ENCODE data around the gene MBTPS1.

The MBTPS1 gene

DNA sequence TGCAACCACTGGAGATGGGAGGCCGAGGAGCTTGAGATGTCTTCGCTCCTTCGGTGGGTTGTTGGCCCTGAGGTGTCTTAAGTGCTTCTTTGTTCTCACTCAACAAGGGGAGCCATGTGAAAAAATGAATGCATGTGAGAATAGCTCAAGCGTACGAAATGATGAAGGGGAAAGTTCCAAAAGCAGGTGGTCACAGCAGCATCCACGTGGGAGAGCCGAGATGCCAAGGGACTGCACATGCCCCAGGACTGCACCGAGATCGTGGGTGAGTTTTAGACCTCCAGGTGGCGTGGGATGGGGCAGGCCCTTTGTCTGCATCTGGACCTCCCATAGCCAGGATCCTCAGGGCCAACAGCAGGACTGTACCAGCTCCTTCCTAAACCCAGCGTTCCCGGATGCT lies 82.2 kb downstream of the MBTPS1 start:
- no peak for DNase-seq (ENCODE audit: low spot score)

DNA sequence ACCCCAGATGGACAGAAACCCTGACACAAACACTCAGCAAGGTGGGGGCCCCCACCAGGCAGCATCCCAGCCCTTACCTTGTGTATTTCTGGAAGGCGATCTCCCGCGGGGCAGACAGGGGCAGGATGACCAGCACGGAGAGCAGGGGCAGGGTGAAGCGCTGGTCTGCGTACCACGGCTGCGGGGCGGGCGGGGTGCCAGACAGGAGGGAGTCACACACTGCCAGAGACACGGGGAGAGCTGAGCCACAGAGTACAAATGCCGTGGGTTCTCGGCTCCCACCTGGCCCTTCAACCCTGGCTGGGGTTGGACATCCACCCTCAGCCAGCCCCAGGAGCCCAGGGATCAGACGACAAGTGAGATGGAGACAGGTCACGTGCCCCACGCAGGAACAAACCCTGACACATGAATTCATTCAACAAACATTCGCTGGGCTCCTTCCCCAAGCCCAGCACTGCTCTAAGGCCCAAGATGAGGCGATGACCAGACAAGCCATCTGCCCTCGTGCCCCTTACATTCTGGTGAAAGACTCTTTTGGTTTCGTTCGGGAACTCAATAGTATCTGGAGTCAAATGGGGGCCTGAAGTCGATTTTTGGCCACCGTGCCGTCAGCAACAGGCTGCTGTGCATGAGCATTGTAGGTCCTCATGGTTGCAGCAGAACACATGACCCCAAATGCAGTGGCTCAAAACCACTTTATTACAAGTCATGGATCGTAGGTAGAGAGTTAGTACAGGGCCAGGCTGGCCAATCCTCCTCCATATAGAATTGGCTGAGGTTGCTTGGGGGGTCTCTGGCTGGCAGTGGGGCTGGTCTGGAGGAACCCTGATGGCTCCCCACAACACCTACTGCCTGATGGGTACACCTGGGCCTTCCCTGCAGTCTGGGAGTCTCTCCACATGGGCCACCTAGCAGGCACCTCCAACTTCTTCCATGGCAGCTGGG lies 83.2 kb downstream of the MBTPS1 start:
- no peak for DNase-seq (ENCODE audit: low spot score)

DNA sequence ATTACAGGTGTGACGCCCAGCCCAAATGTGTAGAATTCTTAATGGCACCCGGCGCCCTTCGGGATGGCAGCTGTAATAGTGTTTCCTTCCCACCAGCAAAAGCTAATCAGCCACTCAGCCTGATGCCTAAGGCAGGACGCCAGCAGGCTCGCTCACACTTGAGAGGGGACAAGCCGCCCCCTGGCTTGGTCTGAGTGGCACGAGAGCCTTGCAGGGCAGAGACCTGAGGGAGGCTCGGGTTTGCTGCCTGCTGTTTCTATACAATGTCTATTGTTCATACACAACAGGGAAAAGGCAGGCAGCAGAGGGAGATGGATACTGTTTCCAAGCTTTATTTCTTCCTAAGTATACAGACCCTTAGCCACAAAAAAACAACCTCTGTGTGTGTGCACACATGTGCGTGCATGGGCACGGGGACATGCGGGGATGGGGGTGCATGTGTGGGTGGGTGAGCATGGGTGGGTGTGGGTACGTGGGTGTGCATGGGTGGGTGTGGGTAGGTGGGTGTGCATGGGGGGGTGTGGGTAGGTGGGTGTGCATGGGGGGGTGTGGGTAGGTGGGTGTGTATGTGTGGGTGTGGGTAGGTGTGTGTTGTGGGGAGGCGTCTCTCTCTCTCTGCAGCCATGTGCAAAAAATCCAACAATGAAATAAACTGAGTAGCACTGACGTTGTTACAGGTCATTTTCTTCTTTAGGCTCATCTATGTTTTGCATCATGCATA lies 84.1 kb downstream of the MBTPS1 start:
- no peak for DNase-seq (ENCODE audit: low spot score)

DNA sequence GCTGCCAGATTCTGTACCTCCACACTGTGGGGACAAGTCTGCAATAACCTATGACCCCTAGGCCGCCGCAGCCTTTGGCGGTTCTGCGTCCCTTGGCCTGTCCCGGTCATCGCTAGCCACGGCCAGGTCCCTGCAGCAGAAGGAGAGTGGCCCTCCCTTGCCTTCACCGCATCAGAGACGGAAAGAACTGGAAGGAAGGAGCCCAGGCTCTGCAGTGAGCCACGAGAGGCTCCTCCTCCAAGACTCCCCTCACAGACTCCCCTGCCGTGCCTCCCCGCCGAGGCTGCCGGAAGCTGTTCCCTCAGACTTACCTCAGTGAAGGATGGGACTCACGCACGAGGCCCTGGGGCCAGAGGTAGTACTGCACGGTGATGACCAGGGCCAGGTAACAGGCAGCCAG lies 85.2 kb downstream of the MBTPS1 start:
- DNase-seq (ENCODE audit: low spot score): no peak

DNA sequence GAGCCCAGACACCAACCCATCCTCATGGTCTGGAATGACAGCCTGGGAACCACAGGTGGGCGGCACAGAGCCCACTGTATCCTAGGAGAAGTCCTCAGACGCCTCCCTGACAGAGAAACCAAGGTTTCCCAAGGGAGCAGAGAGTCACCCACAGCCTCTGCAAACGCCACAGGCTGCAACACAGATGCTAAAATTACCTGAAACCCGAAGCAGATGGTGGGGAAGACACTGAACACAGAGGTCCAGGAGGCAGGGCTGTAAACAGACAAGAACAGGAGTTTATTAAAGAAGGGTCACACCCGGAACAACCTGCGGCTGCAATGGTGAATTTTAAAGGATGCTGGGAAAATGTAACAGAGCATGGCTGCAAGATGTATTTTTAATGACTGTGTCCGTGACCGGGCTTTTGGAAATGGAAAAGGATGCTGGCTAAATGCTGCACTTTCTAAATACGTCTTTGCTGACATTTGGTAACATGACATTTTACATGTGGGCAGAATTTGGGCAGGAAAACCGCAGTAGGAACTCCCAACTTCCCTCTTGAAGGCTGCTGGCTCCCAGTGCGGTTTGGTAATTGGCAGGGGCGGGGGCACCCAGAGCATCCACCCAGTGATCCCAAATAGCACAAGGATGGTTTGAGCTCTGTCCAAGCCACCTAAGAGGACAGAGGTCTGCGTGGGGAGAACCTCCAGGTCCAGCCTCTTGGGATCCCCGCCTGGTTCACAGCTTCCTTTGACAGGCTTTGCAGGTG lies 87.3 kb downstream of the MBTPS1 start:
- DNase-seq (ENCODE audit: low spot score): no peak

DNA sequence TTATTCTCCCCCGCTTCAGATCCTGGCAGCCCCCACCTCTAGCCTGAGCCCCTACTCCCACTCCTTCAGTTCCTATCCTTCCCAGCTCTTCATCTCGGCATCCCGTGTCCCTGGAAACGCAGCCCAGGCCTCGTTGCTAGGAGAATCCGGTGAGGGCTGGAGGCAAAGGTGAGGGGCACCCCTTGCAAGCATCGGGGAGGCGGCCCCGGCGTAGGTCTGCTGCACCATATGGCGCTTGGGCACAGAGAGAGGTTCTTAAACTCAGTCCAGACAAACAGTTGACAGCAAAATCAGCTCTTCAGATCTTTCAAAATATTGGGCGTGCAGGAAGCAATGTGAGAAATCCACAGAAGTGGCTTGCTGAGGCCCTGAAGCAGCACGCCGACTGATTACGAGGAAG lies 89.1 kb downstream of the MBTPS1 start:
- no peak for DNase-seq (ENCODE audit: low spot score)

DNA sequence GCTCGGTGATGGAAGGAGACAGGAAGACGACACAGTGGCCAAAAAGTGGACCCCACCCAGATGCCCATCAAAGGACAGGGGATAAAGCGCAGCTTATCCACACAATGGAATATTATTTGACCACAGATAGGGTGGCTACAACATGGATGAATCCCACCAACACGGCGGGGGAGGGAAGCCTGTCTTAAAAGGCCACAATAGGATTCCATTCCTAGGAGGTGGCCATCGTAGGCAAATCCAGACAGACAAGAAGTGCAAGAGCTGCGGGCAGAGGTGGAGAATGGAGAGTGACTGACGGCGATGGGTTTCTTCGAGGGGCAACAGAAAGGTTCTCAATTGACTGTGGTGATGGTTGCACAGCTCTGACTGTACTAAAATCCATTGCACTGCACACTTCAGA lies 90.1 kb downstream of the MBTPS1 start:
- no peak for DNase-seq (ENCODE audit: low spot score)

DNA sequence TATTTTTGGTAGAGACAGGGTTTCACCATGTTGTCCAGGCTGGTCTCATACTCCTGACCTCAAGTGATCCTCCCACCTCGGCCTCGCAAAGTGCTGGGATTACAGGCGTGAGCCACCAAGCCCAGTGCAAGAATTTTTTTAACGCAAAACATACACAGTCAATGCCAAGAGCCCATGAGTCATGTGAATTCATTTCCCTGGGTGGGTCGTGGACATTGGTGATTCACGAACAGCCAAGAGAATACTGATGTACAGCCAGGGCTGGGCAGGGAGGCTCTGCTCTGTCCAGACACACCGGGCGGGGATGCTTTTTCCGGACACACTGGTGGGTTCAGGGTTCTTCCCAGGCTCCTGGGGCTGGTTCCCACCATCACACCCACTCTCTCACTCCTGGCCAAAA lies 91.9 kb downstream of the MBTPS1 start:
- DNase-seq (ENCODE audit: low spot score): no peak

DNA sequence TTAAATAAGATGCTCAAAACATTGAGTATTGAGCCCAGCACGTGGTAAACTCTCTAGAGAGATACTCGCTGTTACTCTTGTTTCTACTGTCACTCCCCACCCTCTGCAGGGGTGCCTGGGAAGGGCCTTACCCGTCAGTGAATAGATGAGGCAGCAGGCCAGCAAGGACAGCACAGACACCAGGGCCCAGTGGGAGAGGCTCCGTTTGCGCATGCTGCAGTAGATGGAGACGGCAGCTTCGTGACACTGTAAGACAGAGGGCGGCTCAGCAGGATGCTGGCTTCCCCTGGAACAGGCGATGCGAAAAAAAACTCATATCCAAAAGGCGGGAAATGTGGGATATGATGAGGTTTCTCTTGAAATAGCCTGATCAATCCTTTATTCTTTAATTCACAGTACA lies 94.1 kb downstream of the MBTPS1 start:
- DNase-seq (ENCODE audit: low spot score): no peak

DNA sequence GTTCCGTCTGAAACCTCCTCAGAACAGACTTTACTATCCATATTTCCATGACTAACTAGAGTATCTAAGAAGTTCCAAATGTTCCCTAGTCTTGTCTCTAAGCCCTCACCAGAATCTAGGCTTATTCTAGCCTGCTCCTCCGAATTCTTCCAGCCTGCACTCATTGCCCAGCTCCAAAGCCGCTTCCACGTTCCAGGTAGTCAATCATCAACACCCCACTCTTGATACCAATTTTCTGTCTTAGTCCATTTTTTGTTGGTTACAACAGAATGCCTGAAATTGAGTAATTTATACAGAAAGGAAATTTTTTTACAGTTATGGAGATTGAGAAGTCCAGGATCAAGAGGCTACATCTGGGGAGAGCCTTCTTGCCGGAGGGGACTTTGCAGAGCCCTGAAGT lies 95.3 kb downstream of the MBTPS1 start:
- no peak for DNase-seq (ENCODE audit: low spot score)

DNA sequence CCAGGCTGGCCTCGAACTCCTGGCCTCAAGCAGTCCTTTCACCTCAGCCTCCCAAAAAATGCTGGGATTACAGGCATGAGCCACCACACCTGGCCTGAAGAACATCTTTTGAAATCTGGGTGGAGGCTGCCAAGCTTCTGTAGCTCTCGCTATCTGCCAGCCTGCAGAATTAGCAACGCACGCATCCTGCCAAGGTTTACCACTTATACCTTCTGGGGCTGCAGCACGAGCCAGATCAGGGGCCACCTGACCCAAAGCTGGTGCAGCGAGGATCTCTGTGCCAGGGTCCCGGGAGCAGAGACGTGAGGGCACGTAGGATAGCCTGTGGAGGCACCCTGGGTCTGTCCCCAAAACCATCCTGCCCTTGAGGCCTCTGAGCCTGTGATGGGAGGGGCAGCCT lies 96.4 kb downstream of the MBTPS1 start:
- no peak for DNase-seq (ENCODE audit: low spot score)

DNA sequence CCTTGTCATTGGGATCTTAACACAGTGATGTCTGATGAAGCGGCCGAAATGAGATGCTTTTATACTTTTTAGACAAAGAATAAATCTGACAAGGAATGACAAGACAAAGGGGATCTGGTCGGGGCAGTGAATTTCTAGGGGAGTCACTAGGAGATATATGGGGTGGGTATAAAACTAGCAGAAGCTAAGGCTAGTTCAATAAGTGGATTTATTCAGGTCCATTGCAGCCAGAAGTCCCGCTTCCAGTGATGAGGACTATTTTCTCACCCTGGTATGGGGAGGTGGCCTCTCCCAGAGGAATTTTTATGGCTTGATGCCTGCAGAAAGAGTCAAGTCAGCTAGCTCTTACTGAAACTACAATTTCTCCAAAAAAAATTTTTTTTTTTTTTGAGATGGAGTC lies 98.0 kb downstream of the MBTPS1 start:
- no peak for DNase-seq (ENCODE audit: low spot score)

DNA sequence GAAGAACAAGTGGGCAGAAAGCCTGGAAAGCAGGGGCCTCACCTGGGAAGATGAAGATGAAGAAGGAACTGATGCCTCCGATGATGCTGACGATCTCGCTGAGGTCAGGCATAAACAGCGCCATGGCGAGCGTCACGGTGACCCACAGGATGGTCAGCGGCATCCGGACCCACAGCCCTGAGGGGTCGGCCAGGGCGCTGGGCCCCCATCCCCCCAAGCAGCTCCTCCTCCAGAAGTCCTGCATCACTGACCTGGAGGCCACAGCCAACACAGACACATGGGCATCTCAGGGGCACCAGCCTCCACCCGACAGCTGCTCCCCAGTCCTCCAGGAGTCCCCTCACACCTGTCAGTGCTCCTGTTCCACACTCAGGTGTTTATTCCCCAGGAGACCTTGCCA lies 100.3 kb downstream of the MBTPS1 start:
- no peak for DNase-seq (ENCODE audit: low spot score)

DNA sequence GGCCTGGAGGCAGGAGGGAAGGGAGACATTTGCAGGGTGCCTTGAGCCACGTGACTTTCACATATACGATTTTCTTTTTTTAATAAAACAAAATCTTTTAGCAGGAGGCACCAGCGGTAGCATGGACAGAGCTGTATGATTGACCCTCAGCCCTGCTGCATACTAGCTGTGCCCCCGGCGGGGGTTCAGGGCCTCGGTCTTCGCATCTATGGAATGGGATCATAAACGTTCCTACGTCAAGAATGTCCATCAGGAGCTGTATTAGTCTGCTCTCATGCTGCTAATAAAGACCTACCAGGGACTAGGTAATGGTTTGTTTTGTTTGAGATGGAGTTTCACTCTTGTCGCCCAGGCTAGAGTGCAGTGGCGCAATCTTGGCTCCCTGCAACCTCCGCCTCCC lies 101.3 kb downstream of the MBTPS1 start:
- no peak for DNase-seq (ENCODE audit: low spot score)

DNA sequence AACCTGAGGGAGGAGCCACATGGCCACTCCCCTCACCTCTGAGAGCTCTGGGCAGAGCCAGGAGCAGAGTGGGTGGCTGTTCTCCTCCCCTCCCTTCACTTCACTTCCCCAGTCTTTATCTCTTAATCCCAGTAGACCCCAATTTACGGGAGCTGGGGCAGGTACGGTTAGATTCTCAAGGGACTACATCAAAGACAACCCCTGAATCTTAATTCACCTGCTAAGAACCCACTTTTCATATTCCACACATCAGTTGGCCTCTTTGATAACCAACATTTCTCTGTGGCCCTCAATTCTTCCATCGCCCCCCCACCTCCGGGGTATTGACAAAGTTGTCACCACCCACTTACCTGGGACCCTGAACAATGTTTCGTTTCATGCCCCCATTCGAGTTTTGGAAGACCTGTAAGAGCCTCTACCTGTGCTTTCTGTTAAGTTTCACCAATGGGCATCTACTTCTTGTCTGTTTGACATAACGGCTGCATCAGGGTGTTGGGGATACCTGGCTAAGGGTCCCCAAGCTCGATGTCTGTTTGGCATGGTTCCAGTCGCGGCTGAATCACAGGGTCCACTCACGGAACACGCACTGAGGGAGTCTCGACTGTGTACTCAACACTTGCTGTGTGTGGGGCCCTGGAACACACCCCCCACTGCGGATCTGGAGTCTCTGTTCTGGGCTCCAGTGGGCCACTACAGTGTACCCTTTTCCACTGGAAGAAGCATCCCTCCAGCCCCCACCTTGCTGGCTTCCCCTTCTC lies 102.0 kb downstream of the MBTPS1 start:
- no peak for DNase-seq (ENCODE audit: low spot score)

DNA sequence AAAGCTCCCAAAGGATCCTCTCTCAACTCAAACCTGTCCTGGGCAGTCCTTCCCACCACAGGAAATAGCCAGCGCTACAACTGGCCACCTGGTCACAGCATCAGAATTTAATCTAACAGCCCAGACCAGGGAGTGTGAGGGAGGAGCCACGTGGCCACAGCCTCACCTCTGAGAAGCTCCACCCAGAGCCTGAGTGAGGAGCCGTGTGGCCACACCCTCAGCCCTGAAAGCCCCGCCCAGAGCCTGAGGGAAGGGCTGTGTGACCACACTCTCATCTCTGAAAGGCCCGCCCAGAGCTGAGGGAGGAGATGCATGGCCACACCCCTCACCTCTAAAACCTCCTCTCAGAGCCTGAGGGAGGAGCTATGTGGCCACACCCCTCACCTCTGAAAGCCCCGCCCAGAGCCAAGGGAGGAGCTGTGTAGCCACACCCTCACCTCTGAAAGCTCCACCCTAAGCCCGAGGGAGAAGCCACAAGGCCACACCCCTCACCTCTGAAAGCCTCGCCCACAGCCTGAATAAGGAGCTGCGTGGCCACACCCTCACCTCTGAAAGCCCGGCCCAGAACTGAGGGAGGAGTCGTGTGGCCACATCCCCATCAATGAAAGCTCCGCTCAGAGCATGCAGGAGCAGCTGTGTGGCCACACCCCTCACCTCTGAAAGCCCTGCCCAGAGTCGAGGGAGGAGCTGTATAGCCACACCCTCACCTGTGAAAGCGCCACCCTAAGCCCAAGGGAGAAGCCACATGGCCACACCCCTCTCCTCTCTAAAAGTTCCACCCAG lies 102.8 kb downstream of the MBTPS1 start:
- peak; percentile 71 for DNase-seq (ENCODE audit: low spot score)

DNA sequence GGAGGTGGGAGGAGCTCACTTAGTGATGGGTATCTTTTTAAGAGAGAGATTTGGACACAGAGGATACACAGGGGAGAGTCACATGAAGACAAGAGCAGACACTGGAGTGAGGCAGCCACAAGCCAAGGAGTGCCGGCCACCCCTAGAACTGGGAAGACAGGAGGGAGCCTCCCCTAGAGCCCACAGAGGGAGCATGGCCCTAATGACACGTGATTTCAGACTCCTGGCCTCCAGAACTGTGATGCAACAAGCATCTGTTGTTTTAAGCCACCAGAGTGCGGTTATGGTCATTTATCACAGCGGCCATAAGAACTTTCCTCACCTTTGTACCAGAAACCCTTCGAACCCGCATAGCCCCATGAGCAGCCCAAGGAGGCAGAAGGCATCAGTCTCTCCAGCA lies 107.5 kb downstream of the MBTPS1 start:
- no peak for DNase-seq (ENCODE audit: low spot score)

DNA sequence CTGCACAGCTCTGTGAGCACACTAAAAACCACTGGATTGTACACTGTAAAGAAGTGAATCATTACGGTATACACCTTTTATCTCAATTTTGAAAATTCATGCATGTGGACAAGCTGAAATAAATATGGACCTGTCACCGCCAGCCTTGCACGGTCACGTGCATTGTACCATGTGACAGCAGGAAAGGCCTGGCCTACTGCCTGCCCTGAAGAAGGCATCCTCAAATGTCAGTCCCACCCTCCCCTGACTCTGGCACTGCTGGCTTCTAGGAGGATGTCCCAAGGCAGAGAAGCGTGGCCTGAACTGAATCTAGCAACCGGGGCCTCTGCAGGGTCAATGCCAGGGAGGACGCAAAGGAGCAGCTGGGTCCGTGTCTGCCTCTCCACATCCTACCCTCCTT lies 108.8 kb downstream of the MBTPS1 start:
- DNase-seq (ENCODE audit: low spot score): no peak

DNA sequence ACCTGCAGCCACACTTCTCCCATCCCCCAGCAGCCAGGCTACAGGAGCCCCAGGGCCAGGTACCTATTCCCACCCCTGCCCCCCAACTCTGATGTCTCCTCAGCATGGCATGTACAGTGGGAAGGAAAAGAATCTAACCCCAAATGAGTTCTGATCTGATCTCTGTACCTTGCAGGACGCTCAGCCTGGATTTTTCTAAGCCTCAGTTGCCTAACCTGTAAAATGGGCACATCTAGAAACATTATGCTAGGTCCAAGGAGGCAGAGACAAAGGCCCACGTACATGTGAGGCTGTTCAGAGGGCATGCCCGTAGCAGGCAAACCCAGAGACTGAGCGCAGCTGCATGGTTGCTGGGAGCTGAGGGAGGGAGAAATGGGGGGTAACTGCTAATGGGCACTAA lies 109.2 kb downstream of the MBTPS1 start:
- no peak for DNase-seq (ENCODE audit: low spot score)

DNA sequence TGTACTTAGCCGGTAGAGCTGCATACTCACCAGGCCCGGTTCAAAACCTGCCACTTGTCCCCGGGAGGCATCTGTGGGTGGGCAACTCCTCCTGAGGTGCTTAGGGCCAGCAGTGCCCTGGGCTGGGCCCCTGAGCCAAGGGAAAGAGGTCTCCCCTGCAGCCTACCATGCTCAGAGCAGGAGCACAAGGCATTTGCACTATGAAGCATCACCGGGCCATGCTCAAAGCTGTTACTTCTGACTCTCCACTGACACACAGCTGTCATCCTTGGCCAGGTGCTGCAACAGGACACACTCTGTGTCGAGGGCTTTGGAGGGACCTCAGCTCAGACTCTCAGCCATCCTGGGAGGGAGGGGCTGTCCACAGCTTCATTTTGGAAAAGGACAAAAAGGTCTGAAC lies 111.4 kb downstream of the MBTPS1 start:
- no peak for DNase-seq (ENCODE audit: low spot score)

DNA sequence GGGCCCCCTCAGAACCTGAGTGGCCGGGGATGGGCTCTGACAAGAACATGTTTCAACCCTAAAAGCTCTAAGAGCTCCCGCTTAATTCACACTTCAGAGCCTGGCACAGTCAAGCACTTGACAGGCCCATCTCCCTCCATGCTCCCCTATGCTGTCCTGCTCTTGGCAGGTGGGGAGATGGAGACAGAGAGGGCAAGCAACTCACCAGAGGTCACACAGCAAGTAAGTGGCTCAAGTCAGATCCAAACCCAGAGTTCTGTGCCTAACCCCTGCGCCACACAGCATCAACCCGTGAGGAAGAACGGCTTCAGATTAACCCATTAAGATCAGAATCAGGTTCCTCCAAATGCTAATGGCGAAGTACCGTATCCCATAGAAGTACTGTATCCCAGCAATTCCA lies 112.3 kb downstream of the MBTPS1 start:
- DNase-seq (ENCODE audit: low spot score): no peak
